Cardiac septum (tissue), 1 donor: ENCODE data around the gene FCHSD2. TPM values are rescaled to one million over a fixed set of nuclear protein-coding genes. Genes with fewer than 3 reads are reported as not detected.

Experiments used
- DNase-seq: peaks from one replicate; pipeline ENCODE4 v3.0.0-alpha.2; 2020; ENCODE audit warnings: low spot score
- intact Hi-C: fragments of 100-400 bp; cut with DNase I; formaldehyde crosslinking; loops from one replicate; pipeline ENCODE4 v1.14.0; 2022
- long read RNA-seq: library from polyadenylated mRNA; unstranded; transcript quantifications from one replicate; pipeline ENCODE4 v2.0.0, GENCODE V29; 2021
- total RNA-seq: library from RNA; stranded (reverse); fragmentation: NEBNext Ultra II Directional; extraction: Animal tissue kit (Norgen Biotek cat#: 25700); gene quantifications from one replicate; pipeline ENCODE4 v1.2.1, GENCODE V29; 2021
- donor health status: DM: no; HTN: no; CAD: no.

The FCHSD2 gene
- total RNA-seq = 56.6 TPM
- long read RNA-seq, transcript FCHSD2-204 (20 exons, 3,154 nt) = major isoform, 35 of 74 reads
- long read RNA-seq, partial matches to known transcripts = 20 of 74 reads
- long read RNA-seq, other reads (novel, unspliced or antisense) = 19 of 74 reads

DNA sequence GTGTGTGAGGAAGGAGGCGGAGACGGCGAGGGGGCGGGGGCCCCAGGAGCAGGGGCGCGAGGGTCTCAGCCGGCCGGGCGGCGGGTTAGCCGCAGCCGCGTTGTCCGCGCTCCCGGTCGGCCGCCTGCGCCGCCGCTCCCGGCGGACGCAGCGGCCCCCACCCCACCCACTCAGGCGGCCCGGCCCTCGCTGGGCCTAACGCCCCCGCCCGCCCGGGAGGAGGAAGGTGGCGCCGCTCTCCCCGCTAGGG is at the start of gene FCHSD2:
FCHSD2 (minus strand) TSS at position 191 of the 250 bp plus-strand sequence. CDS start 441 bp downstream, outside the sequence.
- DNase-seq = no peak
- intact Hi-C loops = loop anchor here (1.0 to 5.0 kb wide), 3 partner anchors 35 to 310 kb away; no protein-coding TSS in a partner anchor

DNA sequence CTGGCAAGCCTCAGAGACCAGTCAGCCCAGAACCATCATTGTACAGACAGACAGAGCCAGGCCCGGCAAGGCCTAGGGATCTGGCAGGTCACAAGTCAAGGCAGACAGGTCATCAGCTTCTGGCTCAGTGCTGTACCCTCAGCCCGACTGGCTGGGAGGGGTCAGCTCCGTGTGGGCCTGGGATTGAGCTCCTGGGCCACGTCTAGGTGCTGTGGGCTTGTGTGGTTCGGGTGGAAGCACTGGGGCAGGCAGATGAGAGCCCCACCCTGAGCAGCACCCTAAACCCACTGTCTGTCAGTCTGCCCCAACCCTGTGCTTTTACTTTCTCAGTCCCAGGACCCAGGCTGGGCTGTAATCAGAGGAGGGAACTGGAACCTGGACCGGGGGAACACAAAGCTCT is 49.0 kb upstream of the FCHSD2 start:
- no peak for DNase-seq
- intact Hi-C loops = no loop called here

DNA sequence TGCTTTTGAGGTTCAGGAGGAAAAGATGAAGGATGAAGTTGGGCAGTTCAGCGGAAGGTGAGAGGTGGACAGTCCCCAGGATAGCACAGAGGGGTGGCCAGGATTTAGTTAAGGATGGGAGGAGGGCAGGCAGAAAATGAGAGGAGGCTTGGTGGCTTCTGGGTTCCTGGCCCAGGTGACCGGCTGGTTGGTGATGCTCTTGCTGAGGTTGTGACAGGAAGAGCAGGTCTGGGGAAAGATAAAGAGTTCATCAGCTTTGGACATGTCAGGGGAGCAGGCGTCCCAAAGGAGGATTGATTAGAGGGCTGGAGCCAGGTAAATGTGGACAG is 48.4 kb upstream of the FCHSD2 start:
- intact Hi-C loops = no loop called here
- no peak for DNase-seq

DNA sequence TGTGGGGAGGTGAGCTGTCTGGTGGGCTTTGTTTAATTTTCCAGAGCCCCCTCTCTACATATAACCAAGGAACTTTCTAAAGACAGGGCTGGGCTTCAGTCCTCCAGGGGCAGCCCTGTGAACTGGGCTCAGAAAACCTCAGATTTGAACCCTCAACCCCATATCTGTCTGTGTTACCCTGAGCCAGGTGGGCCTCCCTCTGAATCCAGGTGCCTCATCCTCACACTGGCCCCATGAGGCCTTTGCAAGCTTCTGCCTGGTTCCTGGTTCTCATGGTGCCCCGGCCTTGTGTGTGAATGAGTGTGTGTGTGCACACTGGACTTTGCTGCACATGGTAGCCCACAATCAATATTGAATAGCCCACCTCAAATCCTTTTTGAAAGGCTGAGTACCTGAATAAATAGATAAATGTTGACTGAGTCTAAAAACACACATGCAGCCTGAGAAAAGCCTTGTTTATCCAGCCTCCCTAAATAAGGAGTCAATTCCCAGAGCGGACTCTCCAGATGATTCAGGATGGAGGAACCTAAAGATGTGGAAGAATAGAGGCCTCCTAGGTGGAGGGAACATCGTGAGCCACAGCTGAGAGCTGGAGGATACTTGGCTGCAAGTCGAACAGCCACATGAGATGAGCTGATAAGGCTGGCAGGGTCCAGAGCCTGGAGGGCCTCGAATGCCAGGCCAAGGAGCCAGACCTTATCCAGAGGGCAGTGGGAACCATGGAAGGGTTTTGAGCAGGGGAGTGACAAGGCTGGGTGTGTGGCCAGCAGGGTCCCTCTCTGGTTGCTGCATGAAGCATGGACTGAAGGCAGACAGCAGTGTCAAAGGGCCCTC is 47.8 kb upstream of the FCHSD2 start:
- intact Hi-C loops = no loop called here
- DNase-seq = no peak

DNA sequence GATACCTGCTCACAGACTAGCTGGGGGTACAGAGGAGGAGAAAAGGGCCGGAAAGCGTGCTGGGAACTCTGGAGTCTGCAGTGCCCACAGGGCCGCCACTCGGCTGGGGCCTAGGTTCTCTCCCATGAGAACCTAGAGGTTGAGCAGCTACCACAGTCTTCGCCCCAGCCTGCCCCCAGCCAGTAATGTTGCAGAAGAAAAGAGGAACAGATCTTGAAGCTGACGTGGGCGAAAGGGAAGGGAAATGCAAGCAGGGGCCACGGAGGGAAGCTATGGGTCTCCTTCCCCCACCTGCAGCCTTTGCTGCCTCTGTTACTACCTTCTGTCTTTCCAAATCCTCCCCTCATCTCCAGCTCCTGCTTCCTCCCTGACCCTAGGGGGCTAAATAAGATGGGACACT is 47.2 kb upstream of the FCHSD2 start:
- intact Hi-C loops = no loop called here
- DNase-seq = no peak

DNA sequence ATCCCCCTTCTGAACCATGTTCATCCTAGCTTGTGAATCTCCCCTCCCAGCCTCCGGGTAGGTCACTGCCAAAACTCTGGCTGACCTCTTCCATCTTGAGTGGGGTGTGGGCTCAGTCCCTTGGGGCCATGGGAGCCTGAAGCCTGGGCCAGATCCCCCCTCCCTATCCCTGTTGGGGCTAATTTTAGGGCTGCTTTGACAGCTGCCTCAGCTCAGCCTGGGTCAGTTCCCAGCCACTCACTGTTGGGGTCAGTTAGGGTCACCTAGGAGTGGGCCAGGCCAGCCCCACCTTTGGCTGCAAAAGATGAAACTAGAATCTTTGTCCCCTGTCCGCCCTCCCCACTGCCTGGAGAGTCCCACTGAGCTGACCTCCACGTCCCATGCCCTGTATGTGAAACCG is 46.2 kb upstream of the FCHSD2 start:
- DNase-seq = no peak
- intact Hi-C loops = no loop called here

DNA sequence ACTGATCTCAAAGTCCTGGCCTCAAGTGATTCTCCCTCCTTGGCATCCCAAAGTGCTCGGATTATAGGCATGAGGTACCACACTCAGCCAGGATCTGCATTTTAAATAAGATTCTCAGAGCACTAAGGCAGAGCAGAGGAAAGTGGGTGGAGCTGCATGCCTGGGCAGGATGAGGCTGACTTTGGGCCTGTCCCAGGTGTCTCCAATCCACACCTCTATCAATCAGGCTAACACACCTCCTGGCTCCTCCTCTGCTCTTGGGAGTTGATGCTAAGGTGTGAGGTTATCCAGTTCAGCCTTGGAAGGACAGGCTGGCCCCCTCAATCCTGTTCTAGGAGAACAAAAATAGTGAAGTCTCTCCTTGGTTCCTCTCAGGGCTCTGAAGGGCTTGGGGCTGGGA is 45.7 kb upstream of the FCHSD2 start:
- intact Hi-C loops = loop anchor here (2.0 kb wide), 1 partner anchor 55 kb away; no protein-coding TSS in a partner anchor
- DNase-seq = no peak

DNA sequence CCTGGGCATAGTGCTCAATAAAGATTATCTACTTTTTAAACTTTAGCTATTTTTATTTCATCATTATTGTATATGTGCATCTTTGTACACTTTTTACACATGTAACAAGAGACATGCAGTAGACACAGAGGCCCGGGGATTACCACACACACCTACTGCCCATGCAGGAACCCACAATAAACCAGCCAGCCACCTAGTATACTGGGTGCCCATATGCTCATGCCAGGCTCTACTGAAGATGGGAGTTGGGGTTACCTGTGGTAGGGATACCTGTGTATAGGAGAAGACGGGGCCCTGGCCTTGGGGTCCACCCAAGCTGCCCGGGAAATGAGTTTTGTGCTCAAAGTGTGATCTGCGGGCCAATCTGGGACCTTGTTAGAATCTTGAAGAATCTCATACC is 44.8 kb upstream of the FCHSD2 start:
- no peak for DNase-seq
- intact Hi-C loops = loop anchor here (2.0 kb wide), 1 partner anchor 56 kb away; no protein-coding TSS in a partner anchor

DNA sequence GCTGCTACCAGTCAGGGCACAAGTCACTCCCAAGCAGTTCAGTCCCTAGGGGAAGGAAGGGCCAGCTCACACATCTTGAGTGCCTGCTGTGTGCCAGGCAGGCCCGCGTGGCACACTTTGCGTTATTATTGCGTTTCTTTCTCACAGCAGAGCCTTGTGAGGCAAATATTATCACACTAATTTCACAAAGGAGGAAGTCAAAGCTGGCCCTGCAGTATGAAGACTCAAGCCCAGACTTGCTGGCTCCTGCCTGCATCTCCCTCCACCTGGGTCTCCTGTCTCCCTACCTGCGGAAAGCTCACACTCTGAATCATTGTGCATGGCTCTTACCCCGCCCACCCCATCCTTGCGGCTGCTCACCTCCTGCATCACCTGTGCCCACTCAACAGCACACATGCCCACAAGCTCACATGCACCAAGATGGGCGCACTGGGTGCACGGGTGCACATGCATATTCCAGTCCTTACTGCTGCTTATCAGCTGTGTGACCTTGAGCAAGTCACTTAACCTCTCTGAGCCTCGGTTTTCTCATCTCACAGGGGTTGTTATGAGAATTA is 44.3 kb upstream of the FCHSD2 start:
- no peak for DNase-seq
- intact Hi-C loops = loop anchor here (2.0 kb wide), 1 partner anchor 56 kb away; no protein-coding TSS in a partner anchor

DNA sequence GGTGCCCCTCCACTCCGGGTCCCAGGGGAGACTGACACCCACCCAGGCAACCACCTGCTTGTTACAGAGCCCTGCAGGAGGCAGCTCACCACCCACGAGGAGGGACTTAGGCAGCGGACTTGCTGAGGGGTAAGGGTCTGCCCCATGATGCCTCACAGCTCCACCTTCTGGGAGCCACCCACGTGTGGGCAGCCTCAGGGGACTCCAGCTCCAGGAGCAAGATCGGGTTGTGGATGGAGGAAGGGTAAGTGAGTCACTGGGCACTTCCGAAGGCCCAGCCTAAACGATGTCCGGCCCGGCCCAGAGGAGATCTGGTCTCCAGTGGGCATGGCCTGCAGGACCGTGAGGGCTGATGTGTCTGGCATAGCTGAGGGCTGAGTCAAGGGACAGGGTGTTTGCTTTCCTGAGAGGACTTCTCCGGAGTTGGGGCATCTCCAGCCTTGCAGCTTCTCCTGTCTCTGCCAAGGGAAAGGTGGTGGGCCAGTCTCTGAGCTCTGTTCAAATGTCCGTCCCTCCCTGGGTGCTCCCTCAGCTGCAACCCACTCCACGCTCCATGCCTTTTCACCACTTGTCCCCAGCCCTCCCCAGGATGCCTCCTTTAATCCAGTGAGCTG is 43.7 kb upstream of the FCHSD2 start:
- DNase-seq = no peak

DNA sequence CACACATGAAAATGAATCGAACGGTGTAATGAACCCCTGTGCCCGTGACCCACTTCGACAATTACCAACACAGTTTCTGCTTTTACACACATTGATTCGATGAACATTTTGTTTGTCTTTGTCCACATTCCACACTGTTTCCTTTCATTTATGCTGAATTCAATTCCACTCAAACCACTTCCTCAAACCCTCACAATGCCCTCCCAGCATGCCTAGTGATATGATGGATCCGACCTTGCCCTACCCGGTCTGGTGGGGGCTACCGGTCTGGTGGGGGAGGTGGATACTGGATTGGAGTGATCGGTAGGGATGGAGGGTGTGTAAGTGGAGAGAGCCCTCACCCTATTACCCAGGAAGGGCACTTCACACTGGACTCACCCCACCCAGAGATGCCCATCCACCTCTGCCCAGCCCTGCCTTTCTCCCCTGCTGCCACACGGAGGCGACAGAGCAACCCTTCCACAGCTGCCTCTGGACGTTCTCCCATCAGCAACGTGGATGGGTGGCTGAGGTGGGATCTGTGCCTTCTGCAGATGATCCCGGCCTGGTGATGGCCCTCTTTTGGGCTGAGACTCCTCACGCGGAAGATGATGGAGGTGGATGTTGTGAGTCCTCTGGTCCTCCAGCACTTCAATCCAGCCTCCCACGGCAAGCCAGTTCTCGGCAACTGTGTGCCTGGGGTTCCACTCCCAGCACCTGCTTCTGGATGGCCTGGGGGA is 43.0 kb upstream of the FCHSD2 start:
- intact Hi-C loops = loop anchor here (1.0 kb wide), 1 partner anchor 104 kb away; no protein-coding TSS in a partner anchor
- DNase-seq = peak; percentile 91

More for the DNA sequence above, 43.7 kb upstream of the FCHSD2 start:
- intact Hi-C loops = loop anchor here (1.0 to 2.0 kb wide), 2 partner anchors 57 to 104 kb away; no protein-coding TSS in a partner anchor

DNA sequence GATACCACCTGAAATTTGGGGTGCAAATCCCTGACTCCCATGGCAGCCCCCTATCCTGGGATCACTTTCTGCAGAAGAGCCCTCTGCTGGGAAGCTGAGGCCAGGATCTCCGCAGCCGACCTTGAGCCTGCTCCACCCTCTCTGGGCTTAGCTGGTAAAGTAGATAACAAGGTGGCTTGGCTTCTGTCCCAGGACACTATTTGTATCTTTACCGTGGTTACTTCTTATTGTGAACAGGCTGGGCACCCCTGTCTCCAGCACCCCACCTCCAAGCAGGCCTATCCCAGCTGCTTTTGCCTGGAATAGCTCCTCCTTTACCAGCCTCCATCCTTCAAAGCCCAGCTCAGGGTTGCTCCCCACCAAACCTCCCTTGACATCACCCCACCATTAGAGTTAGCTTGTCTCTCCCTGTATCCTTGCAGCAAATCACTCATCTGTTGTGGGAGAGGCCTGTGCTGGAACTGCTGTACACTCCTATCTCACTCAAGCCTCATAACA is 40.8 kb upstream of the FCHSD2 start:
- DNase-seq = no peak
- intact Hi-C loops = no loop called here

DNA sequence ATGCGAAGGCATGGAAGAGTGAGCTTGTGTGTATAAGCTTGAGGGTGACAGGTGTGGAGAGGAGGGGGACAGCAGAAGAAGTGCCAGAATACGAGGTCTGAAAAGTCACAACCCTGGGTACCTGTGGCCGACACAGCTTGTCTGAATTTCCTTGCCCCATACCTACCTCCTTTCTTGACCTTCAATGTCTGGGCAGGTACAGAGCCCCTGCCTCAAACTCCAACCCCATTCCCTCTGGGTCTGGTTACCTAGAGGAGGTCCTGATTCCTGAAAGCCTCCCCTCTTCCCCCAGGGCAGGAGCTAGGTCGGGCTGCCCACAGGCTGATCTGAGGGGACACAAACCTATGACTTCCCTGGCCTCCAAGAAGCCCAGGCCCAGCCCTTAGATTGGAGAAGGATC is 36.6 kb upstream of the FCHSD2 start:
- intact Hi-C loops = loop anchor here (1.0 to 5.0 kb wide), 2 partner anchors 347 to 456 kb away; no protein-coding TSS in a partner anchor
- no peak for DNase-seq

DNA sequence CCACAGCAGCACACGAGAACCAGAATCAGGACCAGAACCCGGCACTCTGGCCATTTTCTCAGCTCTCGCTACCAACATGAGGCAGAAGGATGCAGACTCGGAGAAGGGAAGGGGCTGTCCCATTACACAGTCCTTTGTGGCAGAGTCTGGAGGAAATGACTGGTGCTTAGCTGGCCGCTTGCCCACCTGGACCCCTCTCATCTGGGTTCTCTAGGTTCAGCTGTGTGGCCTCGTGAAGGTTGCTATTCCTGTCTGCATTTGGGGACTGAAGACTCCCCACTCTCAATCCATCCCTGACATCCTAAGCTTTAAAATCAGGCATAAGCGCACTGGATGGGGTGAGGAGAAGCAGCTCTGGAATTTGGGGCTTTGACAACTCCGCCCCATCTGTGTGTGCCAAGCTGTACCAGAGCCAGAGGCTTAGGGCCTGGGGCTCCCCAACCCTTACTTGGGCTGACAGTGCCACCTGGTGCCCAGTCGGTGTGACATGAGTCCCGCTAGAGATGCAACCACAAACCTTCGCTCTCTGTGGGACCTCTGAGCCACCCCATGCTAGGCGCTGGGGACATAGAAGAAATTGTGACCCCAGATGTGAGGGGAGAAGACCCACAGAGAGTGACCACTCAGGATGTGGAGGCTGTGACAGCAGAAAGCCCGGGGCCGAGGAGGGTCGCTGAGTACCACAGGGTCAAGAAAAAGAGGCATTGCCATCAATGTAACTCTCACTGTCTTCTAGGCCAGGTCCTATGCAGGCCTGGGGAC is 35.8 kb upstream of the FCHSD2 start:
- peak; percentile 92 for DNase-seq
- intact Hi-C loops = loop anchor here (1.0 to 5.0 kb wide), 4 partner anchors 36 to 456 kb away; partner anchors contain the start of gene FCHSD2

DNA sequence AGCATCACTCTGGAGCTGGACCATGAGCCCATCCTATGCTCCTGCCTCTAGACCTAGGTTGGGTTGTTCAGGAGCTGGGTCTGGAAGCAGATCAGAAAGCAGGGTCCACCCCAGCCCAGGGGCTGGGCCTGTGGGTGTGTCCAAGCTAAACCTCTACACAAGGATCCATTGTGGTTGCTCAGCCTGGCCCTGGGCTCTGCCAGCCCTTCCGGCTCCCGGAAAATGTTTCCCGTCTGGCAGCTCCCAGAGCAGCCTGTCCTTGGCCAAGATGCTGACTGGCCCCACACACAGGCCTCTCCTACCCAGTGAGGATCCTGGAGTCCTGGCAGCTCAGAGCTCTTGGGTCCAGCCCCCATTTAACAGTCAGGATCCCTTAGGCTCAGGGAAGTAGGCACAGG is 35.3 kb upstream of the FCHSD2 start:
- intact Hi-C loops = loop anchor here (1.0 to 5.0 kb wide), 3 partner anchors 35 to 455 kb away; partner anchors contain the start of gene FCHSD2
- DNase-seq = no peak

DNA sequence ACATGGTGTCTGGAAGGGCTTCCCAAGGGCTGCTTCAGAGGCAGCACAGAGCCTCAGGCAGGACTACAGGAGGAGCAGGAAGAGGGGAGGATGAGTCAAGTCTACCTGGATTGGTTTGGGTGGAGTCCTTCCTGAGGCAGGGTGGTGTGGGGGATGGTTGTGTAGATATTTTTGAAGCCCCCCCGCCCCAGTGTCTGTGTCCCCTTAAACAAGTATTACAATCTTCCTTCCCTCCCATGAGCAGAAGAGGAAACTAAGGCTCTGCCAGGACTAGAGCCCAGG is 34.7 kb upstream of the FCHSD2 start:
- intact Hi-C loops = loop anchor here (1.0 to 5.0 kb wide), 3 partner anchors 35 to 455 kb away; partner anchors contain the start of gene FCHSD2
- no peak for DNase-seq

DNA sequence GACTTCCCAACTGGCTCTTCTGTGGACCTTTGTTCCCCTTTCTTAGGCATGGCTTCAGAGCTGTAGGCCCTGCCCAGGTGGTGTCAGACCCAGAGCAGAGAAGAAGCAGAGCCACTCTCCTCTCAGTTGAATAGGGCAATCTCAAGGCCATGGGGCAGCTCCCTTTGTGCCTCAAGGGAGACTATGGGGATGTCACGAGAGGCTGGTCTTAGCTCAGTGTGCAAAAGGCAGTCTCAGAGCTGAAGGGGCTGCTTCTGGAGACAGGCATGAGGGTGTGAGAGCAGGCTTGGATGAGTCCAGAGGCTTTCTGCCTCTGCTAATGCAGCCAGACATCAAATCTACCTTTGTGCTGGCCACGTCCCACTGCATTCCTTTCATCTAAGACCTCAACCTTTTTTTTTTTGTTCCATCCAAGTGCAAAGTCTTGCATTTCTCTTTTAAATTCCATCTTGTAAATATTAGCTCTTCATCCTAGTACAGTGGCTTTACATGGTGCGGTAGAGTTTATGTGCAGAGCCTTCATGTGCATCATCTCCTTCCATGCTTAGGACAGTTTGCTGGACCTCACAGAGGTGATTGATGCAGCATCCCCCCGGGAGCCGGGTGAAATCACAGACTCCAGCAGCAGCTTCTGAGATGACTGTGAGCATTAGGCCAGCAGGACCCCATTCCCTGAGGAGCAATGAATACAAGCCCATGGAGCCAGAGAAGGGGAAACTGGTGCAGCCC is 34.2 kb upstream of the FCHSD2 start:
- DNase-seq = no peak
- intact Hi-C loops = loop anchor here (2.0 to 5.0 kb wide), 2 partner anchors 252 to 454 kb away; no protein-coding TSS in a partner anchor

DNA sequence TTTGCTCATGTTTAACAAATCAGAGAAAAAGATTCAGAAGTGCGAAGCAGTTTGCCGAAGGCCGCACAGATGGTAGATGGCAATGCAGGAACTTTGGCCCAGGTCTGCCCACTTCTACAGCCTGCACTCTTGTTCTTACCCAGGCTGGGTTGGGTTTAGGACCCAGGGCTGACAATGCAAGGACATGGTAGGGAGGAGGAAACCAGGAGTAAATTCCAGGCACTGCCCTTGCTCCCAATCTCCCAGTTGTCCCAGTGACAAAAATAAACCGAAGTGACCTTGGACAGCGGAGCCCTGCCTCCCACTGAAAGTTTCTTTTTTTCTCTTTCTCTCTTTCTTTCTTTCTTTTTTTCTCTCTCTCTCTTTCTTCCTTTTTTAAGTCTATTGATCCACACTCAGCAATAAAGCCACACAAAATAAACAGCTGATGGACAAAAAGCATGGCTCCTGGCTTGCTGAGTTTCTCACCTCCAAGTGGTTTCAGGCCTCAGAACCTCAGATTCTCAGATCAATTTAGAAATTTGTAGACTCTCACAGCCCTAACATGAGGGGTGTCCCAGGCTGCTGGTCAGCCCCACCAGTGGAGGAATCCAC is 33.5 kb upstream of the FCHSD2 start:
- DNase-seq = no peak
- intact Hi-C loops = loop anchor here (2.0 to 5.0 kb wide), 3 partner anchors 27 to 453 kb away; no protein-coding TSS in a partner anchor
